ENCODE data around the gene RTRAF. TPM values are rescaled to one million over a fixed set of nuclear protein-coding genes. Genes with fewer than 3 reads are reported as not detected.

Gene RTRAF
- polyA plus RNA-seq, 1 donor (not counting 4 experiments of a cell fraction or from before 2014, with no cell fraction given), result 255 TPM

DNA sequence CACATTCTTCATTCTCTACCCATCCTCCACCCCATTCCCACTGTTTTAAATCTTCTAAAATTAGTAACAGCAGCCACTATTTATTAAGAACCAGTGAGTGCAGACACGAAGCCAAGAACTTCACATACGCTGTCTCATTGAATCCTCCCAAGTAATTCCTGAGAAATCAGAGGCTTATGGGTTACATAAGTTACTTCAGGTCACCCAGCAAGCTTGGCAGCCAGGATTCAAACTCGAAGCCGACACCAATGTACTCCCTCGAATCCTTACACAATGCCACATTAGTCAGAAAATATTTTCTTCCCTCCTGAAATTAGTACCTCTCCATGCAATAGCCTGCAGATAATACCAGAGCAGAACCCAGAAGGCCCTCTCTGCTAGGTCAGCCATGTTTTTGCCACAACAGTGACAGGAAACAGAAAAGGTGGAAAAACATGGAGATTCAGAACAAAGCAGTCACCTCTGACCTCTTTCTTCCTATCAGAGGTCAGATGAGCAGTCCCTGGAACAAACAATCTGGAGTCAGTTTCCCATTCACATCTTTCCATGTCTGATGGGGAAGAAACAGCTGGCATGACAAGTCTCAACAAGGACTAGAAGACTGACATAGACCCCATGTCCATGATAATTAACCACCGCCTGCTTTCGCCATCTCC lies 63.1 kb downstream of the RTRAF start:
- H2AFZ ChIP-seq (ENCODE audit: control insufficient read depth, low read length), result no peak overlapping the region
- TF ChIP-seq, protein P1, sequence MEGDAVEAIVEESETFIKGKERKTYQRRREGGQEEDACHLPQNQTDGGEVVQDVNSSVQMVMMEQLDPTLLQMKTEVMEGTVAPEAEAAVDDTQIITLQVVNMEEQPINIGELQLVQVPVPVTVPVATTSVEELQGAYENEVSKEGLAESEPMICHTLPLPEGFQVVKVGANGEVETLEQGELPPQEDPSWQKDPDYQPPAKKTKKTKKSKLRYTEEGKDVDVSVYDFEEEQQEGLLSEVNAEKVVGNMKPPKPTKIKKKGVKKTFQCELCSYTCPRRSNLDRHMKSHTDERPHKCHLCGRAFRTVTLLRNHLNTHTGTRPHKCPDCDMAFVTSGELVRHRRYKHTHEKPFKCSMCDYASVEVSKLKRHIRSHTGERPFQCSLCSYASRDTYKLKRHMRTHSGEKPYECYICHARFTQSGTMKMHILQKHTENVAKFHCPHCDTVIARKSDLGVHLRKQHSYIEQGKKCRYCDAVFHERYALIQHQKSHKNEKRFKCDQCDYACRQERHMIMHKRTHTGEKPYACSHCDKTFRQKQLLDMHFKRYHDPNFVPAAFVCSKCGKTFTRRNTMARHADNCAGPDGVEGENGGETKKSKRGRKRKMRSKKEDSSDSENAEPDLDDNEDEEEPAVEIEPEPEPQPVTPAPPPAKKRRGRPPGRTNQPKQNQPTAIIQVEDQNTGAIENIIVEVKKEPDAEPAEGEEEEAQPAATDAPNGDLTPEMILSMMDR (optimal IDR thresholded peaks at IDR 0.05 in 1 of 3, IDR thresholded peaks at IDR 0.05 in 1 of 3, conservative IDR thresholded peaks at IDR 0.05 in 1 of 3; ENCODE audit: extremely low read depth in 1 of 3, insufficient read depth in 2 of 3, low read length in 3 of 3), result no peak
- no peak for TF ChIP-seq EZH2 (IDR thresholded peaks at IDR 0.05; ENCODE audit: low read length)
- dilution Hi-C loops (cut with MboI; ENCODE audit: extremely low pct_ligation_motif_present, low sequenced_read_pairs), result no loop called here
- H4K20me1 ChIP-seq (ENCODE audit: control insufficient read depth, extremely low read depth, insufficient read depth, low read length), result no peaks in the 10 kb centered on the region
- no peak overlapping the region for H3K9ac ChIP-seq (ENCODE audit: control insufficient read depth, extremely low read depth, insufficient read depth, low read length)
- no peaks in the 10 kb centered on the region for H3K79me2 ChIP-seq (ENCODE audit: control insufficient read depth, insufficient read depth, low read length)
- no peak overlapping the region for H3K4me3 ChIP-seq (ENCODE audit: control insufficient read depth in 2 of 3, extremely low read depth in 1 of 3, insufficient read depth in 2 of 3, low read depth in 1 of 3, low read length in 3 of 3)
- no peaks in the 10 kb centered on the region for H3K9me1 ChIP-seq (ENCODE audit: control insufficient read depth, extremely low read depth, insufficient read depth, low read length)
- H3K36me3 ChIP-seq (ENCODE audit: control insufficient read depth in 2 of 2, extremely low read depth in 1 of 2, insufficient read depth in 2 of 2, low read length in 2 of 2), result peaks cover 0 to 2% of the 10 kb centered on the region in 2 experiments
- no peak overlapping the region for H3K4me2 ChIP-seq (ENCODE audit: control insufficient read depth, extremely low read depth, insufficient read depth, low read depth, low read length)
- no peak overlapping the region for H3K27ac ChIP-seq (ENCODE audit: control insufficient read depth, insufficient read depth, low read length)
- no peaks in the 10 kb centered on the region for H3K9me3 ChIP-seq (ENCODE audit: control insufficient read depth, low read depth, low read length)
- FAIRE-seq, result no peak
- no peak for DNase-seq (ENCODE audit: low read depth, low spot score)
- no peaks in the 10 kb centered on the region for H3K4me1 ChIP-seq (ENCODE audit: control insufficient read depth, extremely low read depth, insufficient read depth, low read length)
- H3K27me3 ChIP-seq (ENCODE audit: control insufficient read depth, extremely low read depth, insufficient read depth, low read length), result no peaks in the 10 kb centered on the region

DNA sequence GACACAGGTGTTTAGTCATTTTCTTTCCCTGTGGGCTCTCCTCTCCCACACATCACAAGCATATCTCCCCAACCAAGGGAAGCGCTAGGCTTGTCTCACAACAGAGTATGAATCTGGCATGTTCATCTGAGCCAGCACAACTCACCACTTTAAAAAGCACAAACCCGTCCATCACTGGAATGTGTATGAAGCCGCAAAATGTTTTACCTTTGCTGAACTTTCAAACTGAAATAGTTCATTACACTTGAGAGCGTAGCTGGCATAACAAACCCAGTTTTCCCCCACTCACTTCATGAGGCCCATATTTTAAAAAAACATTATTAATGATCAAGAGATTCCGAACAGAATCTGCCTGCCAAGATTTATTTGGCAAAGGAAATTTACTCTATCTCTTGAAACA lies 63.7 kb downstream of the RTRAF start:
- Histone ChIP-seq H4K20me1 (ENCODE audit: control insufficient read depth, extremely low read depth, insufficient read depth, low read length) (no peaks in the 10 kb centered on the region), H3K36me3 (ENCODE audit: control insufficient read depth in 2 of 2, extremely low read depth in 1 of 2, insufficient read depth in 2 of 2, low read length in 2 of 2) (peaks cover 0 to 2% of the 10 kb centered on the region in 2 experiments), H3K27ac (ENCODE audit: control insufficient read depth, insufficient read depth, low read length) (no peak overlapping the region), H3K4me1 (ENCODE audit: control insufficient read depth, extremely low read depth, insufficient read depth, low read length) (no peaks in the 10 kb centered on the region), H3K9me3 (ENCODE audit: control insufficient read depth, low read depth, low read length) (no peaks in the 10 kb centered on the region), H2AFZ (ENCODE audit: control insufficient read depth, low read length) (no peak overlapping the region), H3K4me2 (ENCODE audit: control insufficient read depth, extremely low read depth, insufficient read depth, low read depth, low read length) (no peak overlapping the region), H3K9me1 (ENCODE audit: control insufficient read depth, extremely low read depth, insufficient read depth, low read length) (no peaks in the 10 kb centered on the region), H3K27me3 (ENCODE audit: control insufficient read depth, extremely low read depth, insufficient read depth, low read length) (no peaks in the 10 kb centered on the region), H3K79me2 (ENCODE audit: control insufficient read depth, insufficient read depth, low read length) (no peaks in the 10 kb centered on the region), H3K9ac (ENCODE audit: control insufficient read depth, extremely low read depth, insufficient read depth, low read length) (no peak overlapping the region), H3K4me3 (ENCODE audit: control insufficient read depth in 2 of 3, extremely low read depth in 1 of 3, insufficient read depth in 2 of 3, low read depth in 1 of 3, low read length in 3 of 3) (no peak overlapping the region)
- FAIRE-seq (no peak), DNase-seq (ENCODE audit: low read depth, low spot score) (no peak)
- TF ChIP-seq, protein P1 (optimal IDR thresholded peaks at IDR 0.05 in 1 of 3, IDR thresholded peaks at IDR 0.05 in 1 of 3, conservative IDR thresholded peaks at IDR 0.05 in 1 of 3; ENCODE audit: extremely low read depth in 1 of 3, insufficient read depth in 2 of 3, low read length in 3 of 3), result no peak
- TF ChIP-seq EZH2 (IDR thresholded peaks at IDR 0.05; ENCODE audit: low read length), result no peak
- dilution Hi-C loops (cut with MboI; ENCODE audit: extremely low pct_ligation_motif_present, low sequenced_read_pairs), result no loop called here
